CD4-positive, CD25-positive, alpha-beta regulatory T cell (primary cell): ENCODE results near the gene SPINDOC. TPM values are rescaled to one million over a fixed set of nuclear protein-coding genes. Genes with fewer than 3 reads are reported as not detected.
A peak's percentile ranks its signal among the peaks of the same experiment; 100 is the strongest.

Experiments
- ATAC-seq, 2 donors: fragments of 150-1000 bp; cut with Tn5 transposase; one replicate each; pipeline ENCODE4 v1.10.0; 2021; ENCODE audit warnings: low read depth in 2 of 2, moderate number of reproducible peaks in 2 of 2, moderate library complexity in 1 of 2
- DNase-seq, 3 donors: peaks; one replicate each; pipeline versions ENCODE4 v3.0.0 to v3.0.0-alpha.2; 2012 to 2022; ENCODE audit warnings: mixed read lengths in 1 of 3
- H3K27ac ChIP-seq: one replicate; pipeline ENCODE4 v1.7.0; 2013; ENCODE audit warnings: mild to moderate bottlenecking, low read length; ENCODE audit not compliant: insufficient read depth, poor library complexity, severe bottlenecking
- H3K27me3 ChIP-seq: one replicate; pipeline ENCODE4 v1.7.0; 2013; ENCODE audit warnings: low read length; ENCODE audit not compliant: control insufficient read depth, insufficient read depth
- H3K36me3 ChIP-seq: one replicate; pipeline ENCODE4 v1.7.0; 2013; ENCODE audit warnings: mild to moderate bottlenecking, low read length, moderate library complexity; ENCODE audit not compliant: control insufficient read depth, insufficient read depth
- H3K4me1 ChIP-seq: 2 replicates; pipeline ENCODE4 v1.7.0; 2013; ENCODE audit warnings: mild to moderate bottlenecking, low read length; ENCODE audit not compliant: insufficient read depth, control insufficient read depth, poor library complexity, severe bottlenecking
- H3K4me3 ChIP-seq: one replicate; pipeline ENCODE4 v1.7.0; 2013; ENCODE audit warnings: low read depth, mild to moderate bottlenecking, low read length, moderate library complexity
- H3K9me3 ChIP-seq, 2 experiments: 1 replicate in 1 of 2; 2 replicates in 1 of 2; pipeline ENCODE4 v1.7.0; 2013; ENCODE audit warnings: low read length in 2 of 2, mild to moderate bottlenecking in 1 of 2, moderate library complexity in 1 of 2; ENCODE audit not compliant: control insufficient read depth in 2 of 2
- H3K27ac Mint-ChIP-seq, 3 donors: one replicate each; pipeline ENCODE4 v1.8.0; 2020 to 2022; ENCODE audit warnings: mild to moderate bottlenecking in 3 of 3, mixed read lengths in 3 of 3, moderate library complexity in 2 of 3
- H3K27me3 Mint-ChIP-seq: one replicate; pipeline ENCODE4 v1.8.0; 2022; ENCODE audit warnings: mild to moderate bottlenecking, mixed read lengths
- H3K36me3 Mint-ChIP-seq: one replicate; pipeline ENCODE4 v1.8.0; 2020; ENCODE audit warnings: mixed read lengths
- H3K4me1 Mint-ChIP-seq, 4 donors: one replicate each; pipeline ENCODE4 v1.8.0; 2020 to 2022; ENCODE audit warnings: mixed read lengths in 4 of 4, mild to moderate bottlenecking in 1 of 4
- H3K4me3 Mint-ChIP-seq, 4 donors: one replicate each; pipeline ENCODE4 v1.8.0; 2020 to 2022; ENCODE audit warnings: mild to moderate bottlenecking in 4 of 4, mixed read lengths in 4 of 4, moderate library complexity in 3 of 4
- H3K9me3 Mint-ChIP-seq, 7 donors: one replicate each; pipeline ENCODE4 v1.8.0; 2020 to 2022; ENCODE audit warnings: mixed read lengths in 7 of 7, mild to moderate bottlenecking in 3 of 7, moderate library complexity in 2 of 7
- polyA plus RNA-seq, 4 donors: library from polyadenylated mRNA; unstranded; fragments of 300-500 nt; fragmentation: Illumina TruSeq; gene quantifications; one replicate each; pipeline ENCODE4 v1.2.3, GENCODE V29; 2021
- total RNA-seq: library from RNA; stranded (reverse); gene quantifications from one replicate; pipeline ENCODE4 v1.2.3, GENCODE V29; 2022

SPINDOC gene
- total and polyA plus RNA-seq, 5 donors from 2014 or later, result 0.41 to 11.1 (median 0.75) TPM

DNA sequence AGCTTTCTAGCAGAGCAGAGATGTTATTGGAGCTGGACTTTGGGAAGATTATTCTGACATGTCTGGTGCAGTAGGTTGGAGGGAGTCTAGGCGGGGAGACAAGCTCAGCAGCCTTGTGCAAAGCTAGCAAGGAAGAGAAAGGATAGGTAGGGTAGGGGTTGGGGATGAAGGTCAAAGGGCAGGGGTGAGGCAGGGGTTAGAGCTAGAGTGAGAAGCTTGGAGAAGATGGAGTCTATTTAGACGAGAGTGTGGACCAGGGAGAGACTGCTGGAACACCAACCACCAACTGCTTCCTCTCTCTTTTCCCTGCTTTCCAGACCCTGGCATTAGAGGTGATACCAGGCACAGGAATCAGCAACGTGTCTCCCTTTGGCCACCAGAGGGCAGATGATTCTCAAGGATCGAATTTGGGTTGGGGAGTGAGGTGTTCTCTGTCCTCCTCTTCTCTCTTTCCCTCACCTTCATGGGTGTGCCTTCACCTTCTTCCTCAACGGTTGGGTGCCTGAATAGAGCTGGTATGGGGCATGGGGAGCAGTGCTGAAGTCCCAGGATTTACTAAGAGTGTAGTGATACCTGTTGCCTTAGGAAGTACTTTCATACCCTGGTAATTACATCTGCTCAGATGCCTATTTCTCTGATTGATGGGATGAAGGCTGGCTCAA is 23.9 kb downstream of the SPINDOC start:
- H3K9me3 Mint-ChIP-seq, result no peaks in the 10 kb centered on the region
- H3K36me3 ChIP-seq, result peaks cover 8% of the 10 kb centered on the region
- no peaks in the 10 kb centered on the region for H3K27me3 Mint-ChIP-seq
- DNase-seq (peak; percentile 71 to 82 (median 79)), ATAC-seq (no peak)
- peak overlapping the region; percentile 87 for H3K27ac ChIP-seq
- peak overlapping the region; percentile 77 to 99 (median 87) for H3K4me3 Mint-ChIP-seq
- H3K27ac Mint-ChIP-seq, result peak overlapping the region; percentile 87 to 94 (median 89)
- H3K9me3 ChIP-seq, result no peaks in the 10 kb centered on the region
- H3K4me1 ChIP-seq, result peaks cover 39% of the 10 kb centered on the region
- no peaks in the 10 kb centered on the region for H3K27me3 ChIP-seq
- H3K4me1 Mint-ChIP-seq, result peaks cover 11 to 46% (median 40%) of the 10 kb centered on the region in 4 donors
- H3K36me3 Mint-ChIP-seq, result peaks cover 4% of the 10 kb centered on the region
- peak overlapping the region; percentile 66 for H3K4me3 ChIP-seq

DNA sequence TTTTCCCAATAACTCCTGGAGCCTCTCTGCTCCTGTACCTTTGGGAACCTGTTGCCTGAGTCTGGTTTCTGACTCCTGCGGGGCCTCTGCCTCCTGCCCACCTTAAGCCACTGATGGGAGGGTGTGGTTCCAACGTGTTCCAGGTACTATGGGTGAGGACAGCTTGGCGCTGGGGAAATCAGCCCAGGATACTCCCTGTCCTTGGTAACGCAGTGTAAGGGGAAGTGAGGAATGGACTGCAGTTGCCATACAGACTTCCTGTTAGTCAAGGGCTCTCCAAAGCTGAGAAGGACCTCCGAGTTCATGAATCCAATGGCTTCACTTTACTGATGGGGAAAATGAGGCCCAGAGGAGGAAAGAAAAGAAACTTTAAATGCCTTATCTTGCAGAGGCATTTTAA is 24.5 kb downstream of the SPINDOC start:
- peak overlapping the region; percentile 66 for H3K4me3 ChIP-seq
- H3K9me3 ChIP-seq, result no peaks in the 10 kb centered on the region
- Mint-ChIP-seq H3K4me1 (peaks cover 11 to 48% (median 44%) of the 10 kb centered on the region in 4 donors), H3K36me3 (peaks cover 6% of the 10 kb centered on the region), H3K9me3 (no peaks in the 10 kb centered on the region), H3K27ac (peak overlapping the region; percentile 87 to 94 (median 87)), H3K4me3 (peak overlapping the region; percentile 90 to 99 (median 94)), H3K27me3 (no peaks in the 10 kb centered on the region)
- ATAC-seq (no peak), DNase-seq (peak in 1 of 3 donors; percentile 20)
- no peaks in the 10 kb centered on the region for H3K27me3 ChIP-seq
- peaks cover 45% of the 10 kb centered on the region for H3K4me1 ChIP-seq
- H3K36me3 ChIP-seq, result peaks cover 13% of the 10 kb centered on the region
- peak overlapping the region; percentile 87 for H3K27ac ChIP-seq

DNA sequence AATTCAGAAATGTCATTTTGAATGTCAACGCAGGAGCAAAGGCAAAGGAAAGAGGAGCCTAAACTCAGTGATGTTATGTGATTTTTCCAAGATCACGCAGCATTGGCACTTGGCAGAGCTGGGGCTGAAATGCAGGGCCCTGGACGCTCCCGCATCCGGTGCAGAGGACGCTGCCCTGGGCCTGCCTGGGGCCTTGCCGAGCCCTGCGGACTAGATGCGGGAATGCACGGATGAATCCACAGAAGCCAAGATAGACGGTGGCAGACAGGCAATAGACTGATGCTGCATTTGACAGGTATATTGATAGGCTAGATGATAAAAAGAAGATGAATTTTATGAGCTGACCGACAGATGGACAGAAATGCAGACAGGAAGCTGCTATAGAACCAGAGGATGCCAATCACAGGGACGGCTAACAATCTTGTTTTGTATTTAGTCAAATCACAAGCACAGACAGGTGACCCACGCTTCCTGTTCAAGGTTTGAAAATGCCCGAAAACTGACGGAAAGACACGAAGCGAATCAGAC is 25.0 kb downstream of the SPINDOC start:
- H3K4me3 Mint-ChIP-seq, result peak overlapping the region; percentile 90 to 99 (median 94)
- peaks cover 9% of the 10 kb centered on the region for H3K36me3 Mint-ChIP-seq
- H3K4me1 Mint-ChIP-seq, result peaks cover 11 to 53% (median 49%) of the 10 kb centered on the region in 4 donors
- no peaks in the 10 kb centered on the region for H3K27me3 ChIP-seq
- H3K27me3 Mint-ChIP-seq, result no peaks in the 10 kb centered on the region
- peak overlapping the region; percentile 87 for H3K27ac ChIP-seq
- H3K9me3 Mint-ChIP-seq, result no peaks in the 10 kb centered on the region
- peak overlapping the region; percentile 66 for H3K4me3 ChIP-seq
- peaks cover 49% of the 10 kb centered on the region for H3K4me1 ChIP-seq
- peak overlapping the region; percentile 87 to 94 (median 87) for H3K27ac Mint-ChIP-seq
- no peaks in the 10 kb centered on the region for H3K9me3 ChIP-seq
- ATAC-seq (no peak), DNase-seq (no peak)
- peaks cover 18% of the 10 kb centered on the region for H3K36me3 ChIP-seq

DNA sequence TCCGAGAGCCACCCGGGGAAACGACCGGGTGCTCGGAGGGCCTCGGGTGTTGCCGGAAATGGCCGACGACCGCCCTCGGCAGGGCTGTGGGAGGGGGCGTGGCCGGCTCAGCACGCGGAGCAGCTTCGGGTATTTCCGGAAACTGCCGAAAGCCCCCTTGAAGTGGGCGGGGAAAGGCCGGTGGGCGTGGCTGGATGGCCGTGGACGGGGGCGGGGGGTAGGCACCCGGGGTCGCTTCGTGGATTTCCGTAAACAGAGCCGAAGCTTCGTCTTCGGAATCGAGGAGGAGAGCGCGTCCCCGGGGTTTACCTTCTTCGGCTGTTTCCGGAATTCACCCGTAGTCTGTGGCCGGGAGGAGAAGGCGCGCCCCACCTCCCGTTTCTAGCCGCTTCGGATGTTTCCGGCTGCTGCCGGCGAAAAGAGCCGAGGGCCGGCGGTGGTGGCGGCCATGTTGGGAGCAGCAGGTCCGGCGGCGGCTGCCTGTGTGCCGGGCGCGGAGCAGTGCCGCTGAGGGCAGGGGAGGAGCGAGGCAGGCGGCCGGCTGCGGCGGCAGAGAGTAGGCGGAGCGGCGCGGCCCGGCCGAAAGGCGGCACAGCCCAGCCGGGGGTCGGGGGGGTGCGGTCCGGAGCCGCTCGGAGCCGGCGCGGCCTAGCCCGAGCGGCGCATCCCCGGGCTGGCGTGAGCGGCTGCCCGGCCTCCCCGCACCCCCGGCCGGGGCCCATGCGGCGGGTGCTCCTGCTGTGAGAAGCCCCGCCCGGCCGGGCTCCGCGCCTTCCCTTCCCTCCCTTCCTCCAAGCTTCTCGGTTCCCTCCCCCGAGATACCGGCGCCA is 25.6 kb downstream of the SPINDOC start, which contains the start of gene MARK2:
TSS of gene MARK2 (plus strand) at position 433 of the 830 bp plus-strand sequence. CDS start at position 830, 397 bp downstream.
- H3K36me3 ChIP-seq, result peaks cover 23% of the 10 kb centered on the region
- H3K9me3 Mint-ChIP-seq, result no peaks in the 10 kb centered on the region
- no peaks in the 10 kb centered on the region for H3K9me3 ChIP-seq
- no peaks in the 10 kb centered on the region for H3K27me3 Mint-ChIP-seq
- H3K4me3 Mint-ChIP-seq, result peak within 1 kb of the TSS; percentile 90 to 99 (median 94)
- H3K27me3 ChIP-seq, result no peaks in the 10 kb centered on the region
- H3K4me3 ChIP-seq, result peak within 1 kb of the TSS; percentile 94
- peak within 1 kb of the TSS; percentile 94 to 96 (median 95) for H3K27ac Mint-ChIP-seq
- peak; percentile 82 to 86 for ATAC-seq
- peaks cover 49% of the 10 kb centered on the region for H3K4me1 ChIP-seq
- DNase-seq, result peak; percentile 99 to 100 (median 99)
- H3K27ac ChIP-seq, result peak within 1 kb of the TSS; percentile 87
- H3K4me1 Mint-ChIP-seq, result peaks cover 11 to 58% (median 54%) of the 10 kb centered on the region in 4 donors
- peaks cover 13% of the 10 kb centered on the region for H3K36me3 Mint-ChIP-seq

DNA sequence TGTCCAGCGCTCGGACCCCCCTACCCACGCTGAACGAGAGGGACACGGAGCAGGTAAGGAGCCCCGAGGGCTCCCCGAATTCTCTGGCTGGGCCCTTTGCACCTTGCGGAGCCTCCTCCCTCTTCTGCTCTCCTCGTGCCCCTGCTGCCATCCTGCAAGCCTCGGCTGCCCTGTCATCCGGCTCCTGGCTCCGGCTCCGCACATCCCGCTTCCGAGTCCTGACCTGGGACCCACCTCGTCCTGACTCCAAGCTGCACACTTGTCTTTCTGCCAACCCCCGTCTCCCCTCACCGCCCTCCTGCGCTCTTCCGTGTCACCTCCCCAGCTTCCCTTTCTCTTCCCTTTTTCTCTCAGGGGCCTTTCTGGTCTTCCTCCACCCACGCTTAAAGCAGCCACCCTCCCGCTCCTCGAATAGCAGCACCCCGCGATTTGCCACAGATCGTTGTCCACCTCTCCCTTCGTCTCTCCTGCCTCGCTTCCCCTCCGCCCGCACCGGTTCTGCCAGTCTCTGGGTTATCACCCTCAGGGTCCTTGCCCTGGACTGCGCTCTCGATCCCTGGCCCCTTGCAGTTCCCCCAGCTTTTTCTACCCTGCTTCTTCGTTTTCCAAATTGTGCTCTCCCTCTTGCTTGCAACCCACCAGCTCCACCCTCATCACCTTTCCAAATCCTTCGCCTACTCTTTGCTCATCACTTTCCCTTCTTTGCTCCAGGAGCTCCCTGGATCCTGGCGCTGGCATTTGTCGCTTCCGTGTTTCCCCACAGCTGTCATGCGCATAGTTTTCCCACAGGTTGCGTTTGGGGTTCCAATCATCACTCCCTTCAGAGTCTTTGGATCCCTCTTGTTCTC is 26.5 kb downstream of the SPINDOC start:
- DNase-seq (peak in 2 of 3 donors; percentile 25 to 34), ATAC-seq (no peak)
- Mint-ChIP-seq H3K4me3 (peak overlapping the region; percentile 89 to 97 (median 94)), H3K27me3 (no peaks in the 10 kb centered on the region), H3K9me3 (no peaks in the 10 kb centered on the region), H3K36me3 (peaks cover 14% of the 10 kb centered on the region), H3K27ac (peak overlapping the region; percentile 80 to 96 (median 95)), H3K4me1 (peaks cover 11 to 66% (median 62%) of the 10 kb centered on the region in 4 donors)
- H3K36me3 ChIP-seq, result peaks cover 31% of the 10 kb centered on the region
- peak overlapping the region; percentile 64 for H3K27ac ChIP-seq
- H3K9me3 ChIP-seq, result no peaks in the 10 kb centered on the region
- peaks cover 51% of the 10 kb centered on the region for H3K4me1 ChIP-seq
- H3K27me3 ChIP-seq, result no peaks in the 10 kb centered on the region
- H3K4me3 ChIP-seq, result peak overlapping the region; percentile 94

DNA sequence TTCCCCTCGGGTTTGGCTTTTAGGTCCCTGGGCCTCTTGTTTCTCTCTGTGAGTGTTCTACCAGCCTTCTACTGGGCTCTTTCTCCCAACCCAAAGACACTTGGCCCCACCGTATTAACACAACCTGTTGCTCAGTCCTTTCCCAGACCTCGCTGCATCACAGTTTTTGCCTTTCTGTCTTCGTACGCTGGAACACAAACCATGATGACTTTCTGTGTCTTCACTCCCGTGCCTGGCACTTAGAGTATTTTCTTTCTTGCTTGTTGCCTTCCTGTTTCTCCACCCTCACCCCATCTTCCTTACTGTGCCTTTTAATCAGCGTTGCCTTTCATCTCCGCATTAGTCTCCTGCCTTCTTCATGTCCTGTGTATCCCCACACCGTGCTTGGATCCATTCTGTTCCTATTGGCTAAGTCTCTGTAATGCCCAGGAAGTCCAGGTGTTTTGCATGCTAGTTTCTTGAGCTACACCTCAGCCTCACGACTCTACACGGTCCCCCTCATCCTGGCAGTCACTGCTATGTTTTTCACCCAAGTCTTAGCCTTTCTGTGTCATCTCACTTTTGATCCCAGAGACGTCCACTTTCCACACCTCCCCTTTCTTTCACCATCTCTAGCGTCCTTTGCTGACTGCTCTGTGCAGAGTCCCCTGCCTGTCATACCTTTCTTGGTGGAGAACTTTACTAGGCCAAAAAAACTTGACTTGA is 27.3 kb downstream of the SPINDOC start:
- peaks cover 59% of the 10 kb centered on the region for H3K4me1 ChIP-seq
- Mint-ChIP-seq H3K27me3 (no peaks in the 10 kb centered on the region), H3K36me3 (peaks cover 14% of the 10 kb centered on the region), H3K4me3 (peak overlapping the region; percentile 89 to 97 (median 94)), H3K9me3 (no peaks in the 10 kb centered on the region), H3K27ac (peak overlapping the region; percentile 80 to 95 (median 84)), H3K4me1 (peaks cover 11 to 74% (median 67%) of the 10 kb centered on the region in 4 donors)
- peak overlapping the region; percentile 55 for H3K27ac ChIP-seq
- no peaks in the 10 kb centered on the region for H3K27me3 ChIP-seq
- ATAC-seq, result no peak
- peak in 2 of 3 donors; percentile 22 to 47 for DNase-seq
- peak overlapping the region; percentile 94 for H3K4me3 ChIP-seq
- peaks cover 35% of the 10 kb centered on the region for H3K36me3 ChIP-seq
- no peaks in the 10 kb centered on the region for H3K9me3 ChIP-seq
